Right cardiac atrium (tissue), 5 donors: ENCODE measurements around the gene SRSF1. TPM values are rescaled to one million over a fixed set of nuclear protein-coding genes. Genes with fewer than 3 reads are reported as not detected.
"Not testable (repeated sequence)": the region's sequence is repeated elsewhere in the genome, so short reads cannot be mapped to it uniquely, and the experiment has no call there.

Source experiments
- ATAC-seq, 2 donors: fragments of 200-7000 bp; cut with Tn5 transposase; one replicate each; pipeline versions ENCODE4 v1.8.0 to v1.9.1; 2020; ENCODE audit warnings: moderate library complexity in 2 of 2, mild to moderate bottlenecking in 1 of 2
- DNase-seq, 3 donors: peaks; one replicate each; pipeline ENCODE4 v3.0.0-alpha.2; 2020
- H3K27ac ChIP-seq: one replicate; pipeline ENCODE4 v1.5.1; 2013; ENCODE audit warnings: mild to moderate bottlenecking, low read length, control low read depth, moderate library complexity
- H3K27me3 ChIP-seq: one replicate; pipeline ENCODE4 v1.6.1; 2013; ENCODE audit not compliant: control insufficient read depth, insufficient read depth
- H3K4me1 ChIP-seq: one replicate; pipeline ENCODE4 v1.6.1; 2013; ENCODE audit warnings: low read length; ENCODE audit not compliant: control insufficient read depth, insufficient read depth
- H3K4me3 ChIP-seq: one replicate; pipeline ENCODE4 v1.5.1; 2013; ENCODE audit warnings: low read length, control low read depth
- H3K9me3 ChIP-seq: one replicate; pipeline ENCODE4 v1.6.1; 2013; ENCODE audit warnings: low read length; ENCODE audit not compliant: control insufficient read depth
- WGBS: extraction: QIAGEN DNeasy Blood & Tissue Kit; methylation state at CpG from one replicate; pipeline ENCODE4 v1.1.7; 2013; 5-methylcytosine and 5-hydroxymethylcytosine counted together
- intact Hi-C, 4 donors: fragments of 100-400 bp; cut with DNase I; formaldehyde crosslinking; loops; one replicate each; pipeline versions ENCODE4 v1.11.0 to v1.14.0; 2022 to 2023
- polyA plus RNA-seq: library from polyadenylated mRNA; stranded (reverse); fragments of 200-250 nt; gene quantifications from one replicate; pipeline ENCODE4 v1.2.3, GENCODE V29; 2013
- total RNA-seq, 4 donors: library from RNA; stranded (reverse); fragmentation: NEBNext Ultra II Directional; extraction: Animal tissue kit (Norgen Biotek cat#: 25700); gene quantifications; one replicate each; pipeline ENCODE4 v1.2.1, GENCODE V29; 2021
- donor health status: healthy with polysubstance abuse.
- donor health status: DM: no; HTN: yes; CAD: no.
- donor health status: DM: no; HTN: no; CAD: no.
- donor health status: DM: no; HTN: yes; CAD: no; lungs with severe emphysema.
- donor health status: DM: yes; HTN: yes; CAD: no.

Gene SRSF1
- total and polyA plus RNA-seq, 5 donors, result 58.9 to 132 (median 123) TPM

DNA sequence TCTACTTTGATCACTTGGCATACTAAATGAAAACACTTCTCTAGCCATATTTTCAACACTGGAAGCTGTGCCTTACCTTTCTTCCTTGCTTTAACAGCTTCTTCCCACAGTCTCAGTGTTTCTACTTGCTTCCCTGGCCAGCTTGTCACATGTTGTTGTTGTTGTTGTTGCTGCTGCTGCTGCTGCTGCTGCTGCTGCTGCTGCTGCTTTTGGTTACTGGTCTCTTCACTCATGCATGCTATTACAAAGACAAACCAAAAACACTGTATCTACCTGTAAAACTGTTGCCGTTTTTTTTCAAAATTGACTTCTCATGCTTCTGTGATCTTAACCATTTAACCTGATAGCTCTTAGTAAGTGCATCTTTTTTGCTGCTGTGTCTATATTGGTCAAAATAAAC, 28.0 kb downstream of the SRSF1 start:
- WGBS, result 88% methylated on average over 1 of the region's 1 CpG
- Histone ChIP-seq H3K4me1 (peaks cover 12% of the 10 kb centered on the region), H3K9me3 (no peaks in the 10 kb centered on the region), H3K4me3 (no peak overlapping the region), H3K27me3 (no peaks in the 10 kb centered on the region), H3K27ac (no peak overlapping the region)
- ATAC-seq (no peak), DNase-seq (no peak)
- intact Hi-C loops, result no loop called here

DNA sequence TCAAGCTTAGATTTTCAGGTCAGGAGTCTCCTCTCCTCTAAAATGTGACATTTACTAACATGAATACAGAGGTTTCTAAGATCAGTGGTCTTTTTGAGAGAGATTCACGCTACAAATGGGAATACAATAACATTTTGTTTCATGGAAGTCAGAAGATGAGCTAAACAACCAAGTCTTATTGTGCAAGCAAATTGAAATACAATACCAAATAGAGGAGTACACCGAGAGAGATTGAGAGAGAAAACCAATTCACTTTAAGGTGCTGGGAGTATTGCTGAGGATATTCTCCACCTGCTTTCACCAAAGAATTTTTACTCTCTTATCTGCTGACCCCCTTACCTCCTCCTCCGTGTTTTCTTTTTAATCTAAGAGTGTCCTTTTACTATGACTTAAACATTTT, 30.5 kb downstream of the SRSF1 start:
- Histone ChIP-seq H3K4me1 (peaks cover 8% of the 10 kb centered on the region), H3K27ac (no peak overlapping the region), H3K4me3 (no peak overlapping the region), H3K27me3 (no peaks in the 10 kb centered on the region), H3K9me3 (no peaks in the 10 kb centered on the region)
- DNase-seq (no peak), ATAC-seq (no peak)
- 74% methylated on average over 3 of the region's 3 CpGs for WGBS
- intact Hi-C loops, result no loop called here

- H3K9me3 ChIP-seq, result no peaks in the 10 kb centered on the region
- 21% methylated on average over 1 of the region's 1 CpG for WGBS
- ATAC-seq, result peak in 1 of 2 donors; percentile 36
- intact Hi-C loops, result no loop called here
- H3K4me3 ChIP-seq, result no peak overlapping the region
- DNase-seq, result no peak
- no peaks in the 10 kb centered on the region for H3K27me3 ChIP-seq
- peaks cover 7% of the 10 kb centered on the region for H3K4me1 ChIP-seq
- H3K27ac ChIP-seq, result peak overlapping the region; percentile 29
Observed at GRCh38 chr17:57975044-57975443, 32.0 kb downstream of the SRSF1 start.

DNA sequence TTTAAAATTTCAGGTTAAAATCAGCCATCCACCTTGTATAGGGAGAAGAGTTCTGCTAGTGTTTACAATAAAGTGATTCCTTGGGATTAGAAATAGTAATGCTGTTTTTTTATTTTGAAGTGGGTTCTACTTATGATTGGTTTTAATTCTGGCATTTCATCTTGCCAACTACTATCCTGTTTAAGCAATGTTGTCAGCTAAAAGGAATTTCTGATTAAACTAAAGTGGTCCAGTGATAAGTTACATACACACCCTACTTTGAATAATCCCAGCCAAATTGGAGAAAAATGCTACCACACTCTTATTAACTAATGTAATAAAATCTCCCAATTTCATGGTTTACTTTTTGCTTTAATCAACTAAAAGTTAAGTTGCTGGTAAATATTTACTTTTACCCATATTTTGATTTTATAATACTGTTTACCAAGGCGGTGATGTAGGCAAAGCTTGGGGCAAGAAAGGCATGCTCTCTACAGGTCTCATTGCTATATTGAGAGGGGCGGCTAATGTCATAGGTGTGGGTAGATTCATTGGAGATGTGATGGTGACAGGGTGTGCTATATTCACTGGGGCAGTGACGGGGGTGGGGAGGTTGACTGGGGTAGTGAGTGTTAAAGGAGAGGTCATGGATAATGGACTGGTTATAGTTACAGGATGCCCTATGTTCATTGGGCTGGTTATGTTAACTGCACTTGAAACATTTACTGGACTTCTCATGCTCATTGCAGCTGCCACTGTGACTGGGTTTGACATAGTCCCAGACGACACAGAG, 32.8 kb downstream of the SRSF1 start:
- peak overlapping the region; percentile 78 for H3K27ac ChIP-seq
- intact Hi-C loops, H3K4me1 ChIP-seq, DNase-seq, H3K4me3 ChIP-seq, H3K9me3 ChIP-seq, H3K27me3 ChIP-seq: not testable (repeated sequence)
- WGBS, result 75% methylated on average over 4 of the region's 4 CpGs
- peak; percentile 36 to 44 for ATAC-seq

- intact Hi-C loops, result no loop called here
- H3K27me3 ChIP-seq, result no peaks in the 10 kb centered on the region
- peaks cover 7% of the 10 kb centered on the region for H3K4me1 ChIP-seq
- no peaks in the 10 kb centered on the region for H3K9me3 ChIP-seq
- H3K27ac ChIP-seq, result peak overlapping the region; percentile 23
- no peak for DNase-seq
- 10% methylated on average over 1 of the region's 1 CpG for WGBS
- H3K4me3 ChIP-seq, result no peak overlapping the region
- ATAC-seq, result peak; percentile 17 to 27
Observed at GRCh38 chr17:57972151-57972550, 34.9 kb downstream of the SRSF1 start.

GRCh38 chr17:57971572-57971971, 35.5 kb downstream of the SRSF1 start:
- no peak overlapping the region for H3K27ac ChIP-seq

GRCh38 chr17:57970710-57971109, 36.3 kb downstream of the SRSF1 start:
- DNase-seq, result no peak
- Histone ChIP-seq H3K27me3 (no peaks in the 10 kb centered on the region), H3K9me3 (no peaks in the 10 kb centered on the region), H3K4me3 (no peak overlapping the region), H3K4me1 (peaks cover 7% of the 10 kb centered on the region), H3K27ac (no peak overlapping the region)
- intact Hi-C loops, result no loop called here
- no peak for ATAC-seq
- WGBS, result 60% methylated on average over 4 of the region's 4 CpGs

More at GRCh38 chr17:57971572-57971971, 35.5 kb downstream of the SRSF1 start:
- Histone ChIP-seq H3K4me1 (peaks cover 7% of the 10 kb centered on the region), H3K4me3 (no peak overlapping the region), H3K27me3 (no peaks in the 10 kb centered on the region), H3K9me3 (no peaks in the 10 kb centered on the region)
- intact Hi-C loops, result no loop called here
- DNase-seq (no peak), ATAC-seq (no peak)
- 56% methylated on average over 10 of the region's 10 CpGs for WGBS

GRCh38 chr17:57968456-57968855, 38.6 kb downstream of the SRSF1 start:
- no peak for ATAC-seq
- intact Hi-C loops, result no loop called here
- Histone ChIP-seq H3K27me3 (no peaks in the 10 kb centered on the region), H3K9me3 (no peaks in the 10 kb centered on the region), H3K4me1 (peaks cover 3% of the 10 kb centered on the region), H3K4me3 (no peak overlapping the region), H3K27ac (no peak overlapping the region)
- 58% methylated on average over 1 of the region's 1 CpG for WGBS
- DNase-seq, result no peak

- no peak for ATAC-seq
- Histone ChIP-seq H3K27me3 (no peaks in the 10 kb centered on the region), H3K4me1 (no peaks in the 10 kb centered on the region), H3K9me3 (no peaks in the 10 kb centered on the region), H3K27ac (no peak overlapping the region), H3K4me3 (no peak overlapping the region)
- 91% methylated on average over 5 of the region's 5 CpGs for WGBS
- no peak for DNase-seq
- intact Hi-C loops, result no loop called here
Observed at GRCh38 chr17:57966875-57967274, 40.2 kb downstream of the SRSF1 start.

DNA sequence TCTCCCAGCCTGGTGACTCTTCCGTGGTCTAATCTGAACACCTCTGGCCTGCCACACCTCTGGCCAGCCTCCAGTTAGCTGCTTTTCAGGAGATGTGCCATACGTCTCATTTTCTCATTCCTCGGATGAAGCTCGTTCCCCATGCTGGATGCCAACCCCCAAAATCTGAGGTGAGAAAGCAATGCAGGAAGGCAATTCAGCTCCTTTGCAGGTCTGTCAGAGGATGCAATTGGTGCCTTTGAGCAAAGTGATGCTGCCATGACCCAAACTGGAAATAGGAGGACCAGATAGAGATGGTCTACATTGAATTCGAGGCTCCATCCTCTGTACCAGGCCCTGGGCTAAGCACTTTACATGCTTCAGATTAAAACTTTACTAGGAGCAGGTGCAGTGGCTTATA, 40.8 kb downstream of the SRSF1 start:
- Histone ChIP-seq H3K27me3 (no peaks in the 10 kb centered on the region), H3K9me3 (no peaks in the 10 kb centered on the region), H3K4me1 (no peaks in the 10 kb centered on the region), H3K4me3 (no peak overlapping the region), H3K27ac (no peak overlapping the region)
- 84% methylated on average over 5 of the region's 5 CpGs for WGBS
- intact Hi-C loops, result no loop called here
- DNase-seq (no peak), ATAC-seq (no peak)

- no peak for DNase-seq
- ATAC-seq, result no peak
- whole genome bisulfite sequencing, result 82% methylated on average over 26 of the region's 26 CpGs
- Histone ChIP-seq H3K9me3 (no peaks in the 10 kb centered on the region), H3K4me3 (no peak overlapping the region), H3K4me1 (no peaks in the 10 kb centered on the region), H3K27ac (no peak overlapping the region), H3K27me3 (no peaks in the 10 kb centered on the region)
- intact Hi-C loops, result no loop called here
Observed at GRCh38 chr17:57965521-57966160, 41.4 kb downstream of the SRSF1 start.
